SK-N-MC (cell line): ENCODE data around the gene MCIDAS.

Source experiments
- DNase-seq: peaks from one replicate; pipeline ENCODE4 v3.0.0-alpha.2; 2011; ENCODE audit warnings: low read depth, low spot score
- H3K27ac ChIP-seq: fragments of 200-600 bp; sonication (generic); 2 replicates; pipeline ENCODE4 v1.5.1; 2016; ENCODE audit warnings: mixed run types
- H3K36me3 ChIP-seq: fragments of 200-600 bp; sonication (generic); 2 replicates; pipeline ENCODE4 v1.6.1; 2017; ENCODE audit warnings: antibody characterized with exemption, low read length, mixed read lengths; ENCODE audit not compliant: insufficient read depth
- H3K4me3 ChIP-seq: fragments of 200-600 bp; sonication (generic); 2 replicates; pipeline ENCODE4 v1.5.1; 2016
- H3K9ac ChIP-seq: fragments of 200-600 bp; sonication (generic); 2 replicates; pipeline ENCODE4 v1.8.0; 2017; ENCODE audit warnings: mixed run types, mixed read lengths; ENCODE audit not compliant: insufficient read length
- H3K9me3 ChIP-seq: fragments of 200-600 bp; sonication (generic); 2 replicates; pipeline ENCODE4 v1.6.1; 2017; ENCODE audit warnings: low read depth, mild to moderate bottlenecking, antibody characterized with exemption, low read length, moderate library complexity, mixed read lengths
- EZH2 ChIP-seq: fragments of 200-600 bp; sonication (generic); IDR thresholded peaks from one replicate; pipeline ENCODE4 v1.6.1; 2017; ENCODE audit warnings: antibody characterized with exemption
- FOXP2 ChIP-seq: optimal IDR thresholded peaks from 2 replicates; pipeline ENCODE3; 2011; ENCODE audit warnings: mild to moderate bottlenecking, moderate library complexity; ENCODE audit not compliant: insufficient read depth; ENCODE audit errors: extremely low read length, control extremely low read depth
- POLR2AphosphoS5 ChIP-seq: IDR thresholded peaks from 2 replicates; pipeline ENCODE4 v1.6.1; 2012; ENCODE audit warnings: mild to moderate bottlenecking, low read depth, low read length, borderline replicate concordance

Gene MCIDAS

GRCh38 chr5:55173687-55174230, 53.4 kb downstream of the MCIDAS start:
- TF ChIP-seq EZH2 (no peak), POLR2AphosphoS5 (no peak), FOXP2 (no peak)
- Histone ChIP-seq H3K9me3 (no peaks in the 10 kb centered on the region), H3K4me3 (peak overlapping the region; percentile 83), H3K27ac (no peak overlapping the region), H3K9ac (peak overlapping the region; percentile 65), H3K36me3 (no peaks in the 10 kb centered on the region)
- no peak for DNase-seq

- DNase-seq, result no peak
- no peaks in the 10 kb centered on the region for H3K9me3 ChIP-seq
- peak within 1 kb of the TSS; percentile 83 for H3K4me3 ChIP-seq
- no peak for TF ChIP-seq POLR2AphosphoS5
- TF ChIP-seq FOXP2, result no peak
- no peak for TF ChIP-seq EZH2
- H3K9ac ChIP-seq, result peak within 1 kb of the TSS; percentile 65
- H3K27ac ChIP-seq, result no peak within 1 kb of the TSS
- no peaks in the 10 kb centered on the region for H3K36me3 ChIP-seq
Observed at GRCh38 chr5:55172937-55173686, 54.0 kb downstream of the MCIDAS start, which contains the start of gene CDC20B. Gene CDC20B (minus strand): TSS chr5:55173177. CDS start chr5:55173000, 177 bp downstream.

GRCh38 chr5:55172051-55172899, 54.8 kb downstream of the MCIDAS start:
- peak; percentile 77 for DNase-seq
- no peaks in the 10 kb centered on the region for H3K9me3 ChIP-seq
- H3K27ac ChIP-seq, result no peak overlapping the region
- no peak overlapping the region for H3K9ac ChIP-seq
- no peak for TF ChIP-seq FOXP2
- TF ChIP-seq POLR2AphosphoS5, result no peak
- TF ChIP-seq EZH2, result no peak
- H3K4me3 ChIP-seq, result peak overlapping the region; percentile 83
- no peaks in the 10 kb centered on the region for H3K36me3 ChIP-seq

GRCh38 chr5:55171471-55171870, 55.6 kb downstream of the MCIDAS start:
- H3K9ac ChIP-seq, result no peak overlapping the region
- no peaks in the 10 kb centered on the region for H3K9me3 ChIP-seq
- peaks cover under 1% of the 10 kb centered on the region; the same call in 1 of the 2 replicates for H3K36me3 ChIP-seq
- H3K4me3 ChIP-seq, result no peak overlapping the region
- no peak for DNase-seq
- no peak overlapping the region for H3K27ac ChIP-seq
- TF ChIP-seq EZH2 (no peak), FOXP2 (no peak), POLR2AphosphoS5 (no peak)
